Lower lobe of right lung (tissue), 2 donors: ENCODE results near the gene TMEM170B. TPM values are rescaled to one million over a fixed set of nuclear protein-coding genes. Genes with fewer than 3 reads are reported as not detected.

ENCODE experiments used
- ATAC-seq, 2 donors: fragments of 200-7000 bp; cut with Tn5 transposase; one replicate each; pipeline ENCODE4 v1.9.1; 2020 to 2022; ENCODE audit warnings: mild to moderate bottlenecking in 2 of 2, moderate library complexity in 2 of 2
- DNase-seq: peaks from one replicate; pipeline ENCODE4 v3.0.0-alpha.2; 2020
- H3K27ac ChIP-seq: fragments of 200-600 bp; one replicate; pipeline ENCODE4 v1.8.0; 2022
- H3K27me3 ChIP-seq: fragments of 200-600 bp; one replicate; pipeline ENCODE4 v1.8.0; 2022; ENCODE audit warnings: low read depth
- H3K36me3 ChIP-seq: fragments of 200-600 bp; one replicate; pipeline ENCODE4 v1.8.0; 2022; ENCODE audit warnings: mild to moderate bottlenecking
- H3K4me1 ChIP-seq: fragments of 200-600 bp; one replicate; pipeline ENCODE4 v1.8.0; 2022
- H3K4me3 ChIP-seq: fragments of 200-600 bp; one replicate; pipeline ENCODE4 v1.8.0; 2022; ENCODE audit warnings: mild to moderate bottlenecking
- H3K9me3 ChIP-seq: fragments of 200-600 bp; one replicate; pipeline ENCODE4 v1.8.0; 2022
- CTCF ChIP-seq: fragments of 200-600 bp; IDR thresholded peaks from one replicate; pipeline ENCODE4 v1.8.0; 2022; ENCODE audit warnings: antibody characterized with exemption, mild to moderate bottlenecking
- intact Hi-C: fragments of 100-400 bp; cut with DNase I; formaldehyde crosslinking; loops from one replicate; pipeline ENCODE4 v1.11.0; 2022
- total RNA-seq: library from RNA; stranded (reverse); fragmentation: NEBNext Ultra II Directional; extraction: Animal tissue kit (Norgen Biotek cat#: 25700); gene quantifications from one replicate; pipeline ENCODE4 v1.2.1, GENCODE V29; 2021
- donor health status: DM: no; HTN: yes; CAD: no; lungs with severe emphysema.

The TMEM170B gene
- total RNA-seq, 1 donor from 2014 or later: 12.4 TPM

GRCh38 chr6:11632795-11633511 lies 95.4 kb downstream of the TMEM170B start:
- ATAC-seq: peak; percentile 56 to 62
- DNase-seq: no peak
- intact Hi-C loops: no loop called here
- no peak for TF ChIP-seq CTCF
- H3K9me3 ChIP-seq: no peaks in the 10 kb centered on the region
- H3K36me3 ChIP-seq: no peaks in the 10 kb centered on the region
- H3K4me1 ChIP-seq: peaks cover 23% of the 10 kb centered on the region
- peak overlapping the region; percentile 44 for H3K27ac ChIP-seq
- no peaks in the 10 kb centered on the region for H3K27me3 ChIP-seq
- H3K4me3 ChIP-seq: no peak overlapping the region

Other genes starting within 250 kb of the TMEM170B start
- 42.5 TPM for gene ADTRP, start 241.1 kb downstream of the TMEM170B start, total RNA-seq